Progenitor cell of endocrine pancreas (in vitro differentiated cells): ENCODE results near the gene DDX41. TPM values are rescaled to one million over a fixed set of nuclear protein-coding genes. Genes with fewer than 3 reads are reported as not detected.
"Not testable (repeated sequence)": the region's sequence is repeated elsewhere in the genome, so short reads cannot be mapped to it uniquely, and the experiment has no call there.

Experiments
- DNase-seq: peaks from one replicate; pipeline ENCODE4 v3.0.0; 2021; ENCODE audit warnings: low spot score; ENCODE audit not compliant: unreplicated experiment
- H3K27ac Mint-ChIP-seq: 2 replicates; pipeline ENCODE4 v1.8.0; 2021; ENCODE audit warnings: mild to moderate bottlenecking, moderate library complexity, mixed read lengths
- H3K27me3 Mint-ChIP-seq: 2 replicates; pipeline ENCODE4 v1.8.0; 2021; ENCODE audit warnings: mixed read lengths
- H3K36me3 Mint-ChIP-seq: 2 replicates; pipeline ENCODE4 v1.8.0; 2022; ENCODE audit warnings: mixed read lengths; ENCODE audit not compliant: insufficient read depth
- H3K4me1 Mint-ChIP-seq: 2 replicates; pipeline ENCODE4 v1.8.0; 2021; ENCODE audit warnings: low read depth, mixed read lengths
- H3K4me3 Mint-ChIP-seq: 2 replicates; pipeline ENCODE4 v1.8.0; 2021; ENCODE audit warnings: low read depth, mild to moderate bottlenecking, moderate library complexity, mixed read lengths
- H3K9me3 Mint-ChIP-seq: 2 replicates; pipeline ENCODE4 v1.8.0; 2021; ENCODE audit warnings: low read depth, mixed read lengths
- CTCF ChIP-seq: fragments of 200-600 bp; sonication (generic); IDR thresholded peaks from one replicate; pipeline ENCODE4 v1.5.0; 2021; ENCODE audit warnings: antibody characterized with exemption, mild to moderate bottlenecking; ENCODE audit not compliant: unreplicated experiment
- total RNA-seq: library from RNA; stranded (reverse); gene quantifications from 2 replicates; pipeline ENCODE4 v1.2.1, GENCODE V29; 2021

Gene DDX41
- total RNA-seq, 1 donor from 2014 or later, result 93.1 TPM

GRCh38 chr5:177490311-177490991, 26.3 kb downstream of the DDX41 start:
- Mint-ChIP-seq H3K9me3 (no peaks in the 10 kb centered on the region), H3K4me1 (peaks cover 2% of the 10 kb centered on the region), H3K4me3 (no peak overlapping the region), H3K27ac (no peak overlapping the region), H3K36me3 (peaks cover 18% of the 10 kb centered on the region), H3K27me3 (no peaks in the 10 kb centered on the region)
- DNase-seq, result no peak
- no peak for TF ChIP-seq CTCF

- Mint-ChIP-seq H3K4me1 (peaks cover 2% of the 10 kb centered on the region), H3K4me3 (no peak overlapping the region), H3K27ac (no peak overlapping the region), H3K36me3 (peaks cover 22% of the 10 kb centered on the region), H3K9me3 (no peaks in the 10 kb centered on the region), H3K27me3 (no peaks in the 10 kb centered on the region)
- TF ChIP-seq CTCF, result peak; percentile 11
- no peak for DNase-seq
Observed at GRCh38 chr5:177489119-177489716, 27.5 kb downstream of the DDX41 start.

GRCh38 chr5:177487975-177488374, 28.8 kb downstream of the DDX41 start:
- H3K27me3 Mint-ChIP-seq, result no peaks in the 10 kb centered on the region
- peaks cover 2% of the 10 kb centered on the region for H3K4me1 Mint-ChIP-seq
- H3K9me3 Mint-ChIP-seq, result no peaks in the 10 kb centered on the region
- H3K4me3 Mint-ChIP-seq, result no peak overlapping the region
- DNase-seq, result no peak
- no peak for TF ChIP-seq CTCF
- H3K27ac Mint-ChIP-seq, result no peak overlapping the region
- H3K36me3 Mint-ChIP-seq, result peaks cover 24% of the 10 kb centered on the region

GRCh38 chr5:177487144-177487543, 29.6 kb downstream of the DDX41 start:
- H3K27me3 Mint-ChIP-seq, result no peaks in the 10 kb centered on the region
- H3K27ac Mint-ChIP-seq, result no peak overlapping the region
- H3K9me3 Mint-ChIP-seq, result no peaks in the 10 kb centered on the region
- no peaks in the 10 kb centered on the region for H3K4me1 Mint-ChIP-seq
- no peak for TF ChIP-seq CTCF
- DNase-seq, result no peak
- no peak overlapping the region for H3K4me3 Mint-ChIP-seq
- H3K36me3 Mint-ChIP-seq, result peaks cover 19% of the 10 kb centered on the region

GRCh38 chr5:177486256-177486655, 30.5 kb downstream of the DDX41 start:
- Mint-ChIP-seq H3K27ac (no peak overlapping the region), H3K9me3 (no peaks in the 10 kb centered on the region), H3K4me1 (no peaks in the 10 kb centered on the region), H3K27me3 (no peaks in the 10 kb centered on the region), H3K4me3 (no peak overlapping the region), H3K36me3 (peaks cover 18% of the 10 kb centered on the region)
- no peak for DNase-seq
- TF ChIP-seq CTCF, result no peak

GRCh38 chr5:177485753-177486152, 31.0 kb downstream of the DDX41 start:
- H3K4me3 Mint-ChIP-seq, H3K4me1 Mint-ChIP-seq, H3K9me3 Mint-ChIP-seq, H3K27ac Mint-ChIP-seq, DNase-seq, H3K27me3 Mint-ChIP-seq: not testable (repeated sequence)
- H3K36me3 Mint-ChIP-seq, result peaks cover 17% of the 10 kb centered on the region
